K562 (cell line): ENCODE measurements around the gene TMED5. TPM values are rescaled to one million over a fixed set of nuclear protein-coding genes. Genes with fewer than 3 reads are reported as not detected.

Experiments used
- ATAC-seq: fragments of 200-7000 bp; cut with Tn5 transposase; 3 replicates; pipeline ENCODE4 v1.9.1; 2020; ENCODE audit warnings: moderate library complexity
- BruUV-seq: library from RNA; stranded (reverse); fragments of 400-500 nt; replicated peaks from 2 replicates; lab custom pipeline; 2021; lab: Mats Ljungman, UMichigan
- CTCF ChIA-PET: fragments of 300-600 bp; formaldehyde crosslinking; extraction: SDS; loops from one replicate; lab custom pipeline; 2021; ENCODE audit warnings: low intra/inter-chr PET ratio; lab: Yijun Ruan, JAX
- POLR2A ChIA-PET: fragments of 300-600, 350-650 bp; sonication (Branson Sonifier 250); formaldehyde crosslinking; extraction: SDS; loops from one replicate; lab custom pipeline; 2021; ENCODE audit warnings: antibody characterized with exemption, inconsistent platforms; lab: Yijun Ruan, JAX
- DNase-seq, 4 experiments: peaks; one replicate each; pipeline versions ENCODE4 v3.0.0 to v3.0.0-alpha.2; 2011 to 2018; ENCODE audit warnings: low spot score in 3 of 4, mixed read lengths in 3 of 4; ENCODE audit errors: extremely low read depth in 1 of 4
- FAIRE-seq: peaks from 2 replicates; lab custom pipeline; 2011; peaks lifted over from hg19 to GRCh38; lab: Jason Lieb, UNC
- H2AFZ ChIP-seq: 2 replicates; pipeline ENCODE4 v1.6.0; 2011; ENCODE audit warnings: low read depth, low read length, control low read depth, inconsistent platforms
- H3K27ac ChIP-seq: fragments of 200-600 bp; 3 replicates; pipeline ENCODE4 v1.8.0; 2011; ENCODE audit warnings: low read depth, mild to moderate bottlenecking, control low read depth, inconsistent platforms, low read length, moderate library complexity, mixed read lengths; ENCODE audit errors: extremely low read depth
- H3K27me3 ChIP-seq, 2 experiments: fragments of 300-600 bp in 1 of 2; 2 replicates in 1 of 2; 3 replicates in 1 of 2; pipeline versions ENCODE4 v1.6.0 to v1.8.0; 2011; ENCODE audit warnings: inconsistent platforms in 2 of 2, low read length in 2 of 2, mild to moderate bottlenecking in 1 of 2, mixed read lengths in 1 of 2, moderate library complexity in 1 of 2; ENCODE audit not compliant: control insufficient read depth in 2 of 2, insufficient read depth in 2 of 2
- H3K36me3 ChIP-seq: fragments of 300-600 bp; 3 replicates; pipeline ENCODE4 v1.8.0; 2011; ENCODE audit warnings: mild to moderate bottlenecking, low read length, inconsistent platforms; ENCODE audit not compliant: control insufficient read depth, insufficient read depth
- H3K4me1 ChIP-seq, 2 experiments: fragments of 200-600 bp in 1 of 2; replicated peaks in 1 of 2; 2 replicates in 1 of 2; 3 replicates in 1 of 2; pipeline versions ENCODE4 v1.5.1 to v1.8.0; 2011; ENCODE audit warnings: inconsistent platforms in 2 of 2, low read length in 2 of 2, mild to moderate bottlenecking in 1 of 2, mixed read lengths in 1 of 2, moderate library complexity in 1 of 2; ENCODE audit not compliant: control insufficient read depth in 2 of 2, insufficient read depth in 2 of 2
- H3K4me2 ChIP-seq: 2 replicates; pipeline ENCODE4 v1.6.1; 2011; ENCODE audit warnings: low read length, control low read depth, inconsistent platforms, mixed read lengths; ENCODE audit not compliant: insufficient read depth
- H3K4me3 ChIP-seq: fragments of 200-600 bp; sonication (generic), shearing (Covaris generic); 2 replicates; pipeline ENCODE4 v1.5.1; 2016; ENCODE audit warnings: control low read depth, inconsistent platforms
- H3K79me2 ChIP-seq: fragments of 200-600 bp; 3 replicates; pipeline ENCODE4 v1.8.0; 2011; ENCODE audit warnings: low read length, inconsistent platforms; ENCODE audit not compliant: control insufficient read depth, insufficient read depth
- H3K9ac ChIP-seq, 2 experiments: 2 replicates each; pipeline versions ENCODE4 v1.6.0 to v1.6.1; 2011; ENCODE audit warnings: low read depth in 2 of 2, low read length in 2 of 2, control low read depth in 1 of 2, inconsistent platforms in 1 of 2, mild to moderate bottlenecking in 1 of 2, mixed read lengths in 1 of 2; ENCODE audit not compliant: insufficient read depth in 1 of 2
- H3K9me1 ChIP-seq: one replicate; pipeline ENCODE4 v1.6.0; 2011; ENCODE audit warnings: inconsistent platforms, mild to moderate bottlenecking, low read length, moderate library complexity; ENCODE audit not compliant: control insufficient read depth, insufficient read depth
- H3K9me3 ChIP-seq: replicated peaks from 2 replicates; pipeline ENCODE4 v1.5.1; 2011; ENCODE audit warnings: low read depth, low read length, inconsistent platforms; ENCODE audit not compliant: control insufficient read depth, insufficient read depth
- H4K20me1 ChIP-seq: replicated peaks from 2 replicates; pipeline ENCODE4 v1.6.1; 2011; ENCODE audit warnings: low read length, inconsistent platforms, mixed read lengths; ENCODE audit not compliant: control insufficient read depth, insufficient read depth
- DNMT1 ChIP-seq: fragments of 450-650 bp; IDR thresholded peaks from 2 replicates; pipeline ENCODE4 v1.6.1; 2016; ENCODE audit warnings: antibody characterized with exemption, mild to moderate bottlenecking
- EP400 ChIP-seq: fragments of 450-650 bp; IDR thresholded peaks from 2 replicates; pipeline ENCODE4 v1.6.1; 2017; ENCODE audit warnings: antibody characterized with exemption, mild to moderate bottlenecking, moderate library complexity
- GTF3C2 ChIP-seq: IDR thresholded peaks from 3 replicates; pipeline ENCODE4 v1.6.1; 2011; ENCODE audit warnings: borderline replicate concordance, mild to moderate bottlenecking, moderate library complexity; ENCODE audit not compliant: insufficient read length; ENCODE audit errors: extremely low read depth
- NCOA6 ChIP-seq: fragments of 450-650 bp; IDR thresholded peaks from 2 replicates; pipeline ENCODE4 v1.6.1; 2017; ENCODE audit warnings: mild to moderate bottlenecking
- SFPQ ChIP-seq: fragments of 200-400 bp; formaldehyde crosslinking; IDR thresholded peaks from 2 replicates; pipeline ENCODE4 v1.6.1; 2017; ENCODE audit warnings: mild to moderate bottlenecking, low read depth, low read length, moderate library complexity
- ZNF224 ChIP-seq: sonication (generic); formaldehyde crosslinking; IDR thresholded peaks from 2 replicates; pipeline ENCODE4 v1.8.0; 2022; ENCODE audit warnings: mild to moderate bottlenecking, missing genetic modification reagents
- WGBS: fragments of 100-300 bp; shearing (Covaris generic); methylation state at CpG from one replicate; pipeline ENCODE4 v1.1.6; 2016; ENCODE audit warnings: low coverage, mixed read lengths; ENCODE audit not compliant: insufficient coverage; ENCODE audit errors: missing lambda C conversion rate; 5-methylcytosine and 5-hydroxymethylcytosine counted together
- in situ Hi-C: fragments of 300-500 bp; cut with MboI; formaldehyde crosslinking; loops from 4 replicates; pipeline ENCODE4 v1.15.0; 2018; ENCODE audit warnings: inconsistent platforms, mixed read lengths
- intact Hi-C: fragments of 100-400 bp; cut with micrococcal nuclease; formaldehyde crosslinking; loops from 2 replicates; pipeline ENCODE4 v1.14.2; 2022
- polyA plus RNA-seq, 8 experiments: library from polyadenylated mRNA; depleted of rRNA in 4 of 8; stranded (reverse) in 5 of 8; unstranded in 3 of 8; fragments of >200 nt; fragmentation: Nextera tagmentation in 2 of 8; fragmentation: Illumina TruSeq in 1 of 8; extraction: Ambion mirVana in 2 of 8; extraction: Trizol in 1 of 8; gene quantifications; 2 replicates each; pipeline versions ENCODE4 v1.2.1 to v1.2.3, GENCODE V29; 2011 to 2014; ENCODE audit warnings: inconsistent platforms in 1 of 8, missing spikeins in 1 of 8
- total RNA-seq, 7 experiments: library from RNA; depleted of rRNA in 6 of 7; stranded (reverse); fragments of >200 nt in 6 of 7; fragmentation: Illumina TruSeq in 2 of 7; extraction: Trizol in 2 of 7; gene quantifications; 2 replicates each; pipeline versions ENCODE4 v1.2.1 to v1.2.3, GENCODE V29; 2011 to 2021; ENCODE audit warnings: low replicate concordance in 1 of 7
- TF ChIP-seq, protein P1 (sequence below): fragments of 250-450 bp; sonication (Bioruptor Pico); IDR thresholded peaks from 2 replicates; pipeline ENCODE4 v1.4.0; 2020; ENCODE audit warnings: mild to moderate bottlenecking

TMED5 gene
- total and polyA plus RNA-seq, 9 of the 15 experiments (the other 6 are each of a cell fraction or from before 2014, with no cell fraction given): 28.7 to 83.7 (median 67.2) TPM

- TF ChIP-seq EP400 (no peak), SFPQ (no peak), DNMT1 (no peak), ZNF224 (CRISPR knock-in tag) (no peak), NCOA6 (no peak), GTF3C2 (no peak)
- TF ChIP-seq, protein P1, sequence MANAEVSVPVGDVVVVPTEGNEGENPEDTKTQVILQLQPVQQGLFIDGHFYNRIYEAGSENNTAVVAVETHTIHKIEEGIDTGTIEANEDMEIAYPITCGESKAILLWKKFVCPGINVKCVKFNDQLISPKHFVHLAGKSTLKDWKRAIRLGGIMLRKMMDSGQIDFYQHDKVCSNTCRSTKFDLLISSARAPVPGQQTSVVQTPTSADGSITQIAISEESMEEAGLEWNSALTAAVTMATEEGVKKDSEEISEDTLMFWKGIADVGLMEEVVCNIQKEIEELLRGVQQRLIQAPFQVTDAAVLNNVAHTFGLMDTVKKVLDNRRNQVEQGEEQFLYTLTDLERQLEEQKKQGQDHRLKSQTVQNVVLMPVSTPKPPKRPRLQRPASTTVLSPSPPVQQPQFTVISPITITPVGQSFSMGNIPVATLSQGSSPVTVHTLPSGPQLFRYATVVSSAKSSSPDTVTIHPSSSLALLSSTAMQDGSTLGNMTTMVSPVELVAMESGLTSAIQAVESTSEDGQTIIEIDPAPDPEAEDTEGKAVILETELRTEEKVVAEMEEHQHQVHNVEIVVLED (CRISPR knock-in tag): no peak
- ChIA-PET POLR2A (interaction anchor here (1.6 kb wide), 1 partner anchor 12 kb away, joined by 5 read pairs; no protein-coding TSS in a partner anchor), CTCF (no interaction called here)
- Histone ChIP-seq H4K20me1 (0 out of 2 replicates have a peak, but pooled peaks cover 3% of the 10 kb centered on the region), H3K79me2 (no peaks in the 10 kb centered on the region; the same call in 2 of the 3 replicates), H3K9ac (no peak overlapping the region), H2AFZ (no peak overlapping the region), H3K9me1 (no peaks in the 10 kb centered on the region), H3K27ac (no peak overlapping the region), H3K36me3 (peaks cover 56% of the 10 kb centered on the region), H3K4me1 (no peaks in the 10 kb centered on the region), H3K9me3 (no peaks in the 10 kb centered on the region), H3K4me2 (no peak overlapping the region), H3K4me3 (no peak overlapping the region), H3K27me3 (no peaks in the 10 kb centered on the region)
- in situ Hi-C loops: no loop called here
- intact Hi-C loops: no loop called here
- no TSS peak for BruUV-seq
- ATAC-seq (no peak), FAIRE-seq (no peak), DNase-seq (no peak)
- WGBS: 98% methylated on average over 4 of the region's 4 CpGs
These were observed 36.4 kb downstream of the TMED5 start for GRCh38 chr1:93143769-93144168.
